Measurements from ENCODE around the gene TAAR1. TPM values are rescaled to one million over a fixed set of nuclear protein-coding genes. Genes with fewer than 3 reads are reported as not detected.

TAAR1 gene
- total RNA-seq, 1 experiment from 2014 or later: not detected

DNA sequence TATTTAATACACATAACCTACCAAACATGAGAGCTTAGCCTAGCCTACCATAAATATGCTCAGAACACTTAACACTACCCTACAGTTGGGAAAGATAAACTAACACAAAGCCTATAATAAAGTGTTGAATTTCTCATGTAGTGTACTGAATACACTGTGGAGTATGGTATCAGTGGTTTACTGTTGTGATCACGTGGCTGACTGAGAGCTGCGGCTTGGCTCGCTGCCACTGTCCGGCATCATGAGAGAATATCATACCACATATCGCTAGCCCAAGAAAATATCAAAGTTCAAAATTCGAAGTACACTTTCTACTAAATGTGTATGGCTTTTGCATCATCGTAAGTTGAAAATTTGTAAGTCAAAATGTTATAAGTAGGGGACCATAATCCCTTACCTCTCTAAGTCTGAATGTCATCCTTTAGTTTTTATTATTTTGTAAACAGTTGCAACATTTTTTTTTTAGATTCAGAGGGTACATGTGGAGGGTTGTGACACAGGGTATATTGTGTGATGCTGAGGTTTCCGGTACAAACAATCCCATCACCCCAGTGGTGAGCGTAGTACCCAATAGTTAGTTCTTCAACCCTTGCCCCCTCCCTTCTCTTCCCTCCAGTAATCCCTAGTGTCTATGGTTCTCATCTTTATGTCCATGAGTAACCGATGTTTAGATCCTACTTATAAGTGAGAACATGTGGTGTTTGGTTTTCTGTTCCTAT, 14.6 kb upstream of the TAAR1 start:
- no peak for TF ChIP-seq TCF7L2 (IDR thresholded peaks at IDR 0.05; ENCODE audit: low read depth, low read length)
- no peak for TF ChIP-seq CTCF (IDR thresholded peaks at IDR 0.05)
- TF ChIP-seq SIN3A (IDR thresholded peaks at IDR 0.05; ENCODE audit: borderline replicate concordance, insufficient read depth, low read depth, low read length): no peak
- TF ChIP-seq, protein P1, sequence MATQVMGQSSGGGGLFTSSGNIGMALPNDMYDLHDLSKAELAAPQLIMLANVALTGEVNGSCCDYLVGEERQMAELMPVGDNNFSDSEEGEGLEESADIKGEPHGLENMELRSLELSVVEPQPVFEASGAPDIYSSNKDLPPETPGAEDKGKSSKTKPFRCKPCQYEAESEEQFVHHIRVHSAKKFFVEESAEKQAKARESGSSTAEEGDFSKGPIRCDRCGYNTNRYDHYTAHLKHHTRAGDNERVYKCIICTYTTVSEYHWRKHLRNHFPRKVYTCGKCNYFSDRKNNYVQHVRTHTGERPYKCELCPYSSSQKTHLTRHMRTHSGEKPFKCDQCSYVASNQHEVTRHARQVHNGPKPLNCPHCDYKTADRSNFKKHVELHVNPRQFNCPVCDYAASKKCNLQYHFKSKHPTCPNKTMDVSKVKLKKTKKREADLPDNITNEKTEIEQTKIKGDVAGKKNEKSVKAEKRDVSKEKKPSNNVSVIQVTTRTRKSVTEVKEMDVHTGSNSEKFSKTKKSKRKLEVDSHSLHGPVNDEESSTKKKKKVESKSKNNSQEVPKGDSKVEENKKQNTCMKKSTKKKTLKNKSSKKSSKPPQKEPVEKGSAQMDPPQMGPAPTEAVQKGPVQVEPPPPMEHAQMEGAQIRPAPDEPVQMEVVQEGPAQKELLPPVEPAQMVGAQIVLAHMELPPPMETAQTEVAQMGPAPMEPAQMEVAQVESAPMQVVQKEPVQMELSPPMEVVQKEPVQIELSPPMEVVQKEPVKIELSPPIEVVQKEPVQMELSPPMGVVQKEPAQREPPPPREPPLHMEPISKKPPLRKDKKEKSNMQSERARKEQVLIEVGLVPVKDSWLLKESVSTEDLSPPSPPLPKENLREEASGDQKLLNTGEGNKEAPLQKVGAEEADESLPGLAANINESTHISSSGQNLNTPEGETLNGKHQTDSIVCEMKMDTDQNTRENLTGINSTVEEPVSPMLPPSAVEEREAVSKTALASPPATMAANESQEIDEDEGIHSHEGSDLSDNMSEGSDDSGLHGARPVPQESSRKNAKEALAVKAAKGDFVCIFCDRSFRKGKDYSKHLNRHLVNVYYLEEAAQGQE (IDR thresholded peaks at IDR 0.05; ENCODE audit: insufficient read depth in 1 of 2, low read depth in 2 of 2, low read length in 1 of 2): no peak
- TF ChIP-seq POLR2AphosphoS5 (IDR thresholded peaks at IDR 0.05; ENCODE audit: low read depth, low read length): no peak
- intact Hi-C loops (cut with micrococcal nuclease; ENCODE audit: unreplicated experiment) (no loop called here), in situ Hi-C loops (cut with HindIII; ENCODE audit: low pct_unique_long_range_greater_than_20kb, low sequenced_read_pairs) (no loop called here)
- H3K36me3 ChIP-seq (ENCODE audit: control insufficient read depth, insufficient read depth, low read length): no peaks in the 10 kb centered on the region
- BruUV-seq (replicated peaks): no TSS peak
- no peaks in the 10 kb centered on the region for H3K9me3 ChIP-seq (ENCODE audit: control insufficient read depth, insufficient read depth, low read depth, low read length)
- CTCF ChIA-PET: no interaction called here
- H3K4me3 ChIP-seq (ENCODE audit: low read depth in 2 of 2, low read length in 2 of 2): no peak overlapping the region
- ATAC-seq (no peak), DNase-seq (ENCODE audit: low read depth, low spot score) (no peak)
- H3K4me1 ChIP-seq (ENCODE audit: control insufficient read depth, insufficient read depth, low read length): no peaks in the 10 kb centered on the region
- H3K27me3 ChIP-seq (ENCODE audit: control insufficient read depth, insufficient read depth, low read length): no peaks in the 10 kb centered on the region
- POLR2A ChIA-PET: no interaction called here
- no peak overlapping the region for H3K27ac ChIP-seq (ENCODE audit: low read length)

DNA sequence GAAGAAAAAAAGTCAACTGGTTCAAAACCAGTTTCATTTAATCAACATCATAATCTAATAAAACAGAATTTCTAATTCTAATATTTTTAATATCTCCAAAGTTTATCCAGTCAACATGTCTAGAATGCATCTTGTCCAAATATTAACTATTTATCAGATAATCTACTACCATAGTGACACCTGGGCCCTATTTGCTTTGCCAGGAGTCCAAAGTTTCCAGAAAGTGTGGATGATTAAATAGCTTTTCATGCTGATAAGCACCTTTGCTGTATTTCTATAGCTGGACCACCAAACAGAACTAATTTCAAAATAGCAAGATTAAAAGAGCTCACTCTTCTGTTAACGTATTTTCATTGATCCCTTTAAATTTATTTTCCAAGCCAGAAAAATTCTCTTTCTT, 12.3 kb upstream of the TAAR1 start:
- DNase-seq (ENCODE audit: low read depth, low spot score): no peak
- intact Hi-C loops (cut with micrococcal nuclease; ENCODE audit: unreplicated experiment): no loop called here
- ATAC-seq: no peak
- ChIA-PET POLR2A (no interaction called here), CTCF (no interaction called here)
- Histone ChIP-seq H3K9me3 (ENCODE audit: control insufficient read depth, insufficient read depth, low read depth, low read length) (no peaks in the 10 kb centered on the region), H3K27me3 (ENCODE audit: control insufficient read depth, insufficient read depth, low read length) (no peaks in the 10 kb centered on the region), H3K36me3 (ENCODE audit: control insufficient read depth, insufficient read depth, low read length) (no peaks in the 10 kb centered on the region), H3K27ac (ENCODE audit: low read length) (no peak overlapping the region), H3K4me1 (ENCODE audit: control insufficient read depth, insufficient read depth, low read length) (no peaks in the 10 kb centered on the region), H3K4me3 (ENCODE audit: low read depth in 2 of 2, low read length in 2 of 2) (no peak overlapping the region)
- no TSS peak for BruUV-seq (replicated peaks)
- in situ Hi-C loops (cut with HindIII; ENCODE audit: low pct_unique_long_range_greater_than_20kb, low sequenced_read_pairs): no loop called here
- TF ChIP-seq CTCF (IDR thresholded peaks at IDR 0.05) (no peak), TCF7L2 (IDR thresholded peaks at IDR 0.05; ENCODE audit: low read depth, low read length) (no peak), POLR2AphosphoS5 (IDR thresholded peaks at IDR 0.05; ENCODE audit: low read depth, low read length) (no peak), SIN3A (IDR thresholded peaks at IDR 0.05; ENCODE audit: borderline replicate concordance, insufficient read depth, low read depth, low read length) (no peak)
- TF ChIP-seq, protein P1 (IDR thresholded peaks at IDR 0.05; ENCODE audit: insufficient read depth in 1 of 2, low read depth in 2 of 2, low read length in 1 of 2): no peak

Measured in Panc1 (cell line).